A673 (cell line): Measurements from ENCODE around the gene PIK3CD. TPM values are rescaled to one million over a fixed set of nuclear protein-coding genes. Genes with fewer than 3 reads are reported as not detected.

ENCODE experiments used
- Bru-seq: library from RNA; stranded (reverse); fragments of 400-500 nt; gene quantifications from one replicate; lab custom pipeline; 2021; lab: Mats Ljungman, UMichigan
- BruChase-seq, 2 experiments: library from RNA; stranded (reverse); fragments of 400-500 nt; gene quantifications; one replicate each; lab custom pipeline; 2021; lab: Mats Ljungman, UMichigan
- BruUV-seq: library from RNA; stranded (reverse); fragments of 400-500 nt; replicated peaks from 2 replicates; lab custom pipeline; 2021; lab: Mats Ljungman, UMichigan
- CTCF ChIA-PET: fragments of 300-600 bp; sonication (Branson Sonifier 250); formaldehyde crosslinking; loops from one replicate; lab custom pipeline; 2022; ENCODE audit warnings: antibody characterized with exemption; lab: Charles Lee
- POLR2A ChIA-PET: fragments of 300-600 bp; sonication (Branson Sonifier 250); formaldehyde crosslinking; loops from one replicate; lab custom pipeline; 2022; ENCODE audit warnings: antibody characterized with exemption; ENCODE audit not compliant: low non-redundant PET; lab: Charles Lee
- DNase-seq: peaks from one replicate; pipeline ENCODE4 v3.0.0-alpha.2; 2015; ENCODE audit warnings: low spot score
- H3K27ac ChIP-seq: fragments of 200-600 bp; sonication (generic); 2 replicates; pipeline ENCODE4 v1.5.1; 2016; ENCODE audit warnings: mixed run types, low read depth, mild to moderate bottlenecking, mixed read lengths, antibody characterized with exemption, low read length; ENCODE audit not compliant: poor library complexity, severe bottlenecking
- H3K27me3 ChIP-seq: fragments of 200-600 bp; sonication (generic); replicated peaks from 2 replicates; pipeline ENCODE4 v1.6.1; 2017; ENCODE audit warnings: mixed run types, low read depth, mild to moderate bottlenecking, mixed read lengths, antibody characterized with exemption, low read length; ENCODE audit not compliant: insufficient read depth, poor library complexity
- H3K36me3 ChIP-seq: fragments of 200-600 bp; sonication (generic); 2 replicates; pipeline ENCODE4 v1.6.1; 2016; ENCODE audit warnings: mixed run types, mild to moderate bottlenecking, mixed read lengths, antibody characterized with exemption, low read length; ENCODE audit not compliant: insufficient read depth, poor library complexity, severe bottlenecking
- H3K4me1 ChIP-seq: fragments of 200-600 bp; sonication (generic); 2 replicates; pipeline ENCODE4 v1.6.1; 2017; ENCODE audit warnings: mixed run types, mild to moderate bottlenecking, mixed read lengths, antibody characterized with exemption, low read length; ENCODE audit not compliant: insufficient read depth, poor library complexity, severe bottlenecking
- H3K4me3 ChIP-seq: fragments of 200-600 bp; sonication (generic); 2 replicates; pipeline ENCODE4 v1.5.1; 2016; ENCODE audit warnings: low read depth, mixed run types, mild to moderate bottlenecking, mixed read lengths, low read length; ENCODE audit not compliant: poor library complexity, severe bottlenecking
- H3K9me3 ChIP-seq: fragments of 200-600 bp; sonication (generic); 2 replicates; pipeline ENCODE4 v1.6.1; 2016; ENCODE audit warnings: mixed run types, low read depth, mild to moderate bottlenecking, mixed read lengths, antibody characterized with exemption, low read length; ENCODE audit not compliant: poor library complexity, severe bottlenecking
- EZH2 ChIP-seq: fragments of 200-600 bp; sonication (generic); IDR thresholded peaks from 2 replicates; pipeline ENCODE4 v1.6.1; 2017; ENCODE audit warnings: borderline replicate concordance, low read depth, mild to moderate bottlenecking, mixed read lengths, antibody characterized with exemption, low read length; ENCODE audit not compliant: poor library complexity, severe bottlenecking
- intact Hi-C: fragments of 100-400 bp; cut with micrococcal nuclease; formaldehyde crosslinking; loops from one replicate; pipeline ENCODE4 v1.10.0; 2022; ENCODE audit not compliant: unreplicated experiment
- long read RNA-seq: library from polyadenylated mRNA; stranded (forward); transcript quantifications from one replicate; pipeline ENCODE4 v2.0.0, GENCODE V29; 2022
- total RNA-seq: library from RNA; stranded (reverse); gene quantifications from 2 replicates; pipeline ENCODE4 v1.2.3, GENCODE V29; 2021
- TF ChIP-seq, protein P1 (sequence below): fragments of 300-800, 200-600 bp; sonication (generic); conservative IDR thresholded peaks from 2 replicates; pipeline ENCODE4 v1.5.1; 2017; ENCODE audit warnings: low read depth, mild to moderate bottlenecking, antibody characterized with exemption, low read length, moderate library complexity, mixed read lengths

Gene PIK3CD
- total RNA-seq (2.1 and 5.0 TPM in 2 replicates), Bru-seq, nascent RNA (percentile 18 among the genes with signal in this experiment), BruChase-seq, experiment 1, labeled RNA remaining after a 2-hour chase (percentile 22 among the genes with signal in this experiment), BruChase-seq, experiment 2, labeled RNA remaining after a 6-hour chase (percentile 29 among the genes with signal in this experiment)
- long read RNA-seq, full-length matches to known transcripts: 1 of 2 reads
- long read RNA-seq, partial matches to known transcripts: 0 of 2 reads
- long read RNA-seq, other reads (novel, unspliced or antisense): 1 of 2 reads

DNA sequence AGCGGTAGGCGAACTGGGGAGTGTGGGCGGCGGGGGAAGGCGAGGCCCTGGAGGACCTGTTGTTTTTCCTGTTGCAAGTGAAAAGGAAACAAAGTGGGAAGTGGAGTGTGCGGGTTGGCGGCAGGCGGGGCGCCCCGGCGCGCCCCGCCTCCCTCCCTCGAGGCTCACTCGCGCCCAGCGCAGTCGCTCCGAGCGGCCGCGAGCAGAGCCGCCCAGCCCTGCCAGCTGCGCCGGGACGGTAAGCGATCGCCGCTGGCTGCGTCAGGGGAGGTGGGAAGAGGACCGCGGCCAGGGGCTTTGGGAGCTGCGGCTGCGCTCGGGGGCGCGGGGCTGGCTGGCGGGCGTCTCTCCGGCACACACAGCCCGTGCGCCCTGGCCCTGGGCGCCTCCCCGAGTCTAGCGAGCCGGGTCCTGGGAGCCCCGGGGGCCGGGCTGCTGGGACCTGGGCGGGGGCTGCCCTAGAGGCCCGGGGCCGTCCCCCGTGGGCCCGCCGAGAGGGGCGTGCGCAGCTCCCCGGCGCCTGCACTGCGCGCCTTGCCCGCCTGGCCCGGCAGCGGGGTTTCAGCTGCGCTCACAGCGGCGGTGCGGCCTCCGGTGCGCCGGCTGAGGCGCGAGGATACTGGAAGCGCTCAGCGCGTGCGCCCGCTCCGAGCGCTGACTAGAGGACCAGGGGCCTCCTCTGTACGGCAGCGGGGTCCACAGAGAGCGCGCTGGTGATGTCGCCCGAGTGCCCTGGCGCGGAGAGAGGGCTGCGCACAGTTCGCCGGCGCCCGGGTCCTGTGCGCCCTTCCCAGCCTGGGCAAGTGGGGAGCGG is at the start of gene PIK3CD:
Gene PIK3CD, plus strand, starts transcription at position 167 of the 814 bp plus-strand sequence. CDS start 58,725 bp downstream, outside the sequence.
- ChIA-PET POLR2A (no interaction called here), CTCF (no interaction called here)
- no peaks in the 10 kb centered on the region for H3K36me3 ChIP-seq
- DNase-seq: peak; percentile 56
- H3K4me1 ChIP-seq: peaks cover 20% of the 10 kb centered on the region
- peak; percentile 7 for TF ChIP-seq EZH2
- TF ChIP-seq, protein P1, sequence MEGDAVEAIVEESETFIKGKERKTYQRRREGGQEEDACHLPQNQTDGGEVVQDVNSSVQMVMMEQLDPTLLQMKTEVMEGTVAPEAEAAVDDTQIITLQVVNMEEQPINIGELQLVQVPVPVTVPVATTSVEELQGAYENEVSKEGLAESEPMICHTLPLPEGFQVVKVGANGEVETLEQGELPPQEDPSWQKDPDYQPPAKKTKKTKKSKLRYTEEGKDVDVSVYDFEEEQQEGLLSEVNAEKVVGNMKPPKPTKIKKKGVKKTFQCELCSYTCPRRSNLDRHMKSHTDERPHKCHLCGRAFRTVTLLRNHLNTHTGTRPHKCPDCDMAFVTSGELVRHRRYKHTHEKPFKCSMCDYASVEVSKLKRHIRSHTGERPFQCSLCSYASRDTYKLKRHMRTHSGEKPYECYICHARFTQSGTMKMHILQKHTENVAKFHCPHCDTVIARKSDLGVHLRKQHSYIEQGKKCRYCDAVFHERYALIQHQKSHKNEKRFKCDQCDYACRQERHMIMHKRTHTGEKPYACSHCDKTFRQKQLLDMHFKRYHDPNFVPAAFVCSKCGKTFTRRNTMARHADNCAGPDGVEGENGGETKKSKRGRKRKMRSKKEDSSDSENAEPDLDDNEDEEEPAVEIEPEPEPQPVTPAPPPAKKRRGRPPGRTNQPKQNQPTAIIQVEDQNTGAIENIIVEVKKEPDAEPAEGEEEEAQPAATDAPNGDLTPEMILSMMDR: no peak
- BruUV-seq: no TSS peak
- H3K9me3 ChIP-seq: no peaks in the 10 kb centered on the region
- intact Hi-C loops: no loop called here
- H3K27ac ChIP-seq: no peak within 1 kb of the TSS
- H3K4me3 ChIP-seq: peak within 1 kb of the TSS; percentile 38
- H3K27me3 ChIP-seq: peaks cover 41% of the 10 kb centered on the region

DNA sequence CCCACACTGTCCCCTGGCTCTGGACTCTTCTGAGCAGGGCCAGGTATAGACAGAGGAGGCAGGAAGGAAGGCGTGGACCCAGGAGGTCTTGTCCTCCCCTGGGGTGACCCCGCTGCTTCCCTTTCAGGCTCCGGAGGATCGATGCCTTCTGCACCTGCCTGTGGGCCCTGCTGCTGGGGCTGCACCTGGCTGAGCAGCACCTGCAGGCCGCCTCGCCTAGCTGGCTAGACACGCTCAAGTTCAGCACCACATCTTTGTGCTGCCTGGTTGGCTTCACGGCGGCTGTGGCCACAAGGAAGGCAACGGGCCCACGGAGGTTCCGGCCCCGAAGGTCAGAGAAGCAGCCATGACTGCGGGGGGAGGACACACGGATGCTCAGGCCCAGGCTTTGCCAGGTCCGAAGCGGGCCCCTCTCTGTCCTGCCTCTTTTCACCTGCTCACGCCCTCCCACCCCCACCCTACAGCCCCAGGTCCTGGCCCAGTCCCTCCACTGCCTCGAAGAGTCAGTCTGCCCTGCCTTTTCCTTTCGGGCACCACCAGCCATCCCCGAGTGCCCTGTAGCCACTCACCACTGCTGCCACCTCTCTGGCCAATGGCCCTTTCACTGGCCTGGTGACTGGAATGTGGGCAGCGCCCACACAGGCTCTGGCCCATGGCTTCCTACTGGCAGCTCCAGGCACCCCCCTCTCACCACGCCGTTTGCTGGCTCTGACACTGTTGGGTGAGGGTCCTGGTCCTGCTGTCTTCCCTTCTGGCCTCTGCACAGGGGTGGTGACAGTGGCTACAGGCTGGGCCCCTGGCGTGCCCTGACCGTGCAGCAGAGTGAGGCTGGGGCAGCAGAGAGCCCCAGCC is 49.4 kb upstream of the PIK3CD start:
- BruUV-seq: no TSS peak
- Histone ChIP-seq H3K4me1 (no peaks in the 10 kb centered on the region), H3K9me3 (no peaks in the 10 kb centered on the region), H3K27me3 (no peaks in the 10 kb centered on the region), H3K27ac (no peak overlapping the region), H3K36me3 (peaks cover 55% of the 10 kb centered on the region), H3K4me3 (no peak overlapping the region)
- intact Hi-C loops: no loop called here
- TF ChIP-seq, protein P1: no peak
- no peak for TF ChIP-seq EZH2
- ChIA-PET POLR2A (no interaction called here), CTCF (no interaction called here)
- no peak for DNase-seq

DNA sequence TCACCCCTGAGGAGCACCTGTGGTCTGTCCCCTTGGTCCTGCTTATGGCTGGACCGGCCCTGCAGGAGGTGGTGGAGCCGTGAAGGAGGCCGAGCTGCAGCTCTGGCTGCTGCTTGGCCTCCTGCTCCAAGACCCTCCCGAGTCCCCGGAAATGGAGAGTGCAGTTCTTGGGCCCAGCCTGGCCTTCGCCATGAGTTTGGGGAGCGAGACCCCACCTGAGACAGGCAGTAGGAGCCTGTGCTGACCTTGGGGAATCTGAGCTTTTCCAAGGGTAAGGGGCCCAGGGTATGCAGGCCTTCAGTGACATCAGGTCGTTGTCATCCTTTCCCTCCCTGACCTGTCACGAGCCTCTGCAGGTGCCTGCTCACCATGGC is 48.8 kb upstream of the PIK3CD start:
- TF ChIP-seq, protein P1: no peak
- TF ChIP-seq EZH2: no peak
- DNase-seq: no peak
- CTCF ChIA-PET: no interaction called here
- Histone ChIP-seq H3K4me3 (no peak overlapping the region), H3K27me3 (no peaks in the 10 kb centered on the region), H3K27ac (no peak overlapping the region), H3K4me1 (no peaks in the 10 kb centered on the region), H3K36me3 (peaks cover 56% of the 10 kb centered on the region), H3K9me3 (no peaks in the 10 kb centered on the region)
- no TSS peak for BruUV-seq
- intact Hi-C loops: no loop called here
- POLR2A ChIA-PET: no interaction called here
